Measurements from ENCODE around the gene CDK14. TPM values are rescaled to one million over a fixed set of nuclear protein-coding genes. Genes with fewer than 3 reads are reported as not detected.
A peak's percentile ranks its signal among the peaks of the same experiment; 100 is the strongest.

Gene CDK14
- polyA plus RNA-seq, 1 donor: 19.5 TPM

DNA sequence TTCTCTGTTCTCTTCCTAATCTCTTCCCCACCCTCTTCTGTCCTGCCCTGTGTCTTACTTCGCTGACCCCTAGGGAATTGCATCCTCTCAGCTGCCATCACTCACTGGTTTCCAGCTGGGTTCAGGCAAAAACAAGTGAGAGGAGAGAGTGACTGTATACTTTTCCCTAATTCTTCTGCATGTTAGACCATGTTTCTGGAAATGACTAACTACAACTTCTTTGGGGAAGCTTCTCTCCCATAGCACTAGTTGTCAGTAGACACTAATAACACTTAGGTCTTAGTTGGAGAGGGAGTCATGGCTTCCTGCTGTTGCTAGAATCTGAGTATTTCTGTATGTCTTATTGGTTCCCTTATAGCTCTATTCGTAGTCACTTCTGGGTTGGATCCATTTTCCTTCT, 369.1 kb downstream of the CDK14 start:
- DNase-seq: no peak

DNA sequence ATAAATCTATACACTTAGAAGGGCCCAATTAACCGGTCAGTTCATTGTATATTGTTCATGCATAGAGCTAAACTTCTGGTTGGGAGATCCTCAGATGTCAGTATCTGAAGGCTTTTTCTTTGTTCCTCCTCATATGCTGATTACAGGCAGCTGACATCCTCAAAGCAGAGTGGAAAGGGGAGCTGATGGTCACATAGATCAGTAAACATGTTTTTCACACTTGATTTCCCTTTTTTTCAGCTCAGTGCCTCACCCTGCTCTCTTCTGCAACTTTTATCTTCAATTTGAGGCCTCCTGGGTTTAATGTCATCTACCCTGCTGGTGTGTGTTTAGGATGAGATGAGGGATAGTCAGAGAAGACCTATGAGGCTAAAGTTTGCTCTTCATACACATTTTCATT, 370.2 kb downstream of the CDK14 start:
- no peak for DNase-seq

DNA sequence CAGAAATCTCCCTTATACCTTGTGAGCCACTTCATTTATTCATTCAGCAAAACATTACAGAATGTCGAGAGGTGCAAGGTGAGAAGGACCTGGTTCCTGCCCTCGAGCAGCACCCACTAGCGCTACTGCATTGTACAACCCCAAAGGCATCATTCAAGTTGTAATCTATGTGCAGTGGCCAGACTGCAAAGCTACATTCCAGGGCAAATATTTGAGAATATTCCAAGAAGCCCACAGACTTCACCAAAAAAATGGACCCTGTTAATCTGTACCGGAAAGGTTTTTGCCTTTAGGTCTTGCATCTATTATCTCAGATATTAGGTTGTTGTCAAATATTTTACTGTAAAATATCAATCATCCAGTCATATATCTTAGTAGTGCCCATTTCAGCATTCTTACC, 372.8 kb downstream of the CDK14 start:
- no peak for DNase-seq

DNA sequence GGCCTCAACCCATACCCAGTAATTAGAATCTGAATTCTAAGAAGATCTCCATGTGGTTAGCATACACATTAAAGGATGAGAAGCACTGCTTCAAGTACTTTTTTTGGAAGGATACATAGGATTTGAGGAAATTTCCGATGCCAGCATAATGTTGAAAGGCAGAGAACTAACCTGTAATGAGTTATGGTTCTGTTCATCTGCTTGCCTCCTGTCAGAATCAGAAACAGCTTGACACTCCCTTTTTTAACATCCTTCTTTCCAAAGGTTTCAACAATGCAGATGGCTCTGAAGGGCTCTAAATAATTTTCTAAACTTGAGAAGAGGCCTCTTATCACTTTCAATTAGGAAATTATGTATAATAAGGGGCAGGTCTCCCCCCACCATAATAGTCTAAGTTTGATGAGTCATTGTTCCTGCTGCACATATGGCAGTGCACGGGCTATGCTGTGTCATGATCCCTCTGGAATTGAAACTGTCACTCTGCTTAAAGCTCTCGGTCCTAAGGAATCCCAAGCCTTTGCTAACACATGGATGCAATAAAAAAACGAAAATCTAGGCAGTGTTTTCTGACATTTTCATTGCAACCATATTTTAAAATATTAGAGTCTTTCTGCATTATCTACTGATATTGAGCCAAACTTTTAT, 376.9 kb downstream of the CDK14 start:
- DNase-seq: no peak

DNA sequence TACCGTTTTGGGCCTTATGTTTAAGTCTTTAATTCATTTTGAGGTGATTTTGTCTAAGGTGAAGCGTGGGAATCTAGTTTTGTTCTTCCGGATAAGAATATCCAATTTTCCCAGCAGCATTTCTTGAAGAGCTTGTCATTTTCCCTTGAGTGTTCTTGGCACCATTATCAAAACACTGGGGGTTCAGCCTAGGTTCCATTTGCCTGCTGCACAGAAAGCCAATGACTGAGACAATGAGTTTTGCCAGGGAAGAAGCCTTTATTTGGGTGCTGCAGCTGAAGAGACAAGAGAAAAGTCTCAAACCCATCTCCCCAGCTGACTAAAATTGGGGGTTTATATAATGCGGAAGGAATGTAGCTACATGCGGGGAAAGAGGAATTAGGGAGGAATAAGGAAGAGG, 380.9 kb downstream of the CDK14 start:
- DNase-seq: no peak

DNA sequence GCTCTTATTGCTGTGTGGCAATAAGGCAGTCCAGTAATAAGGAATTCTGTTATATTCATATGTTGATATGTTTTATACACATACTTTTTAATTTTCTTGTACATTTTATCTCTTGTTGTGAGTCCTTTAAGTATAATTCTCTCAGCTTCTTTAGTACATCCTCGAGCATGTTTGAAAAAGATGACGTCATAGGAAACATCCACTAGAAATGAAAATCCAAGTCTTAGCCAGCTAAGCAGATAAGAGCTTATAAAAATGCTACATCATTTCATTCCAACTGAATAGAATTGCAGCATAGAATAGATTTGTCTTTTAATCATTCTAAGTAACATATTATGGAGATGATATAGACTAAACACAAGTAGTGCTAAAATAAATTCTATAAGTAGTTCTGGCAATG, 384.4 kb downstream of the CDK14 start:
- DNase-seq: no peak

DNA sequence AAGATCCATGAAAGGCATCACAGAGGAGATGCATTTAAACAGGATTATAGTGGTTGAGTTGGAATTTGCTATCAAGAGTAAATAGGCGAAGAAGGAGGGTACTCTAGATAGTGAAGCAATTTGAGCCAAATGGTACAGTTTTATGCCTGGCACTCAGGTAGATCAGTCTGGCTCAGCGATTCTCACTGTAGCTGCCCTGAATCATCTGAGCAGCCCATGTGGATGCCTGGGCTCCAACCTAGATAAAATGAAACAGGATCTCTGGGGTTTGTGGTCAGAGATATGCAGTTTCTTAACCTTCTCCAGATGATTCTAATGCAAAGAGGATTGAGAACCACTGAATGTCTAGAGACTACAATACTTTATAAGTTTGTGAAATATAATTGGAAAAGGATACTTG, 386.1 kb downstream of the CDK14 start:
- DNase-seq: no peak

DNA sequence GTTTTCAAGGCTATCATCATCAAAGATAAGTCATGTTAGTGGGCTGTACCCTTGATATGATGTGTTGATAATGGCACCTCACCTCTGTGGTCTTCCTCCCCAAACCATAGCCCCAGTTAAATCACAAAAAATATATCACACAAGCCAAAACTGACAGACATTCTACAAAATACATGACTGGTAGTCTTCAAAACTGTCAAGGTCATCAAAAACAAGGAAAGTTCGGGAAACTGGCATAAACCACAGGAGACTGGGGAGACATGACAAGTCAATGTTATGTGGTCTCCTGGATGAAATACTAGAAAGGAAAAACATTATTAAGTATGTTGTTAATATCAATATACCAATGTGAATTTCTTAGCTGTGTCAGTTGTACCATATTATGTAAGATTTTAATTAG, 388.6 kb downstream of the CDK14 start:
- DNase-seq: no peak

DNA sequence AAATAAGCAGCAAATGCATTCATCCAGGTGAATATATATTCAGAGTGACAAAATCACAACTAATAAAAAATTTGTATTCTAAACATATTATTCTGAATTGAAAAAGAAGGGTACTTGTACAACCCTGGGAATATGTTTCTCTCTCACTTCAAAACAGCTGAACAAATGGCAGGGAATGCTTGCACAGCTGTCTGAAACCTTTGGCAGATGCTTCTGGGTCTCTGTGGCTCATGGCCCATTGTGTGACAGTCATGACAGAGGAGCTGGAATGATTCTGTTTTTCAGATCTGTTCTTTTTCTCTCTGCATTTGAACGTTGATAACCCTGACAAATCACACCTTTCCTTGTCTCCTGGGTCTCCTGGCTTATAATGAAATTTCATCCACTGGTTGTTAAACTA, 392.4 kb downstream of the CDK14 start:
- peak; percentile 21 for DNase-seq

DNA sequence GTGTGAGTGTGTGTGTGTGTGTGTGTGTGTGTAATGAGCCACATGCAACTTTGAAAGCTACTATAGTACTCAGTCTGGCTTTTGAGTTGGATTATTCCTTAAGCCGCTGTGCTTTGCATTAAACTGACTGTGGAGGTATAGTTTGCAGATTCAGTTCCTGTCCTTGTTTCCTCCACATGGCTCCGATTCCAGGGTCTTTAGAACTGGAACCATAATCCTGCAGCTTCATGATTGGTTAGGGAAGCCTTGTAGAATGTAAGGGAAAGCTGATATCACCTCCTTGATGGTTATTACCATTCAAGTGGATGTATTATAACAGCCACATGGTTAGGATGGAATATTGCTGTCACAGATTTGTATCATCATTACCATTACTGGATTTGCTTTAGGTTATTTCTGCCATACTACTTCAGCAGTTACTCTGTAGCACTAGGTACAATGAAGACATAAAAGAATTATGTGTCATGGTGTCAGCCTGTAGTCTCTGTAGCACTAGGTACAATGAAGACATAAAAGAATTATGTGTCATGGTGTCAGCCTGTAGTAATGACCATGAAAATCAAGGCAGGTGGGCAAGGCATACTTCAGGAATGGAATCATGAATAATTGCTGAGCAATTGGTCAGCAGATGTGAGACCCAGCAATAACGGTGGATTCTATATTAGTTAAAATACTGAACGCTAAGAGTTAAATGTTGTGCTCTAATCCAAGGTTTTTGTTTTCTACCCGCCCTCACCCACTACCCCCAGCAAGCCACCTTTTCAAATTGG, 393.1 kb downstream of the CDK14 start:
- DNase-seq: no peak

DNA sequence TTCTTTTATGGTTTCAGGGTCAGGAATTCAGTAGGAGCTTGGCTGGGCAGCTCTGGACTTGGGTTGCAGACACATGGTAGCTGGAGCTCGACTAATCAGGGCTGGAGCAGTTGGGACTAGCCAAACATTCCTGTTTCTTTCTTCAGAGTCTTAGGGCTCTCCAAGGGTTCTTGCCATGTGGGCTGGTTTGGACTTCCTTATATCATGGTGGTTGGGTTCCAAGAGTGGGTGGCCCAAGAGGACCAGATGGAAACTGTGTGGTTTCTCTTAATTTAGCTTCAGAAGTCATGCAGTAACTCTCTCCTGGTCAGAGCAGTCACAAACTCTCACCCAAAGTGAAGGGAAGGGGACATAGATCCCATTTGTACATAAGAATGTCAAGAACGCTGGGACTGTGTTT, 398.0 kb downstream of the CDK14 start:
- no peak for DNase-seq

DNA sequence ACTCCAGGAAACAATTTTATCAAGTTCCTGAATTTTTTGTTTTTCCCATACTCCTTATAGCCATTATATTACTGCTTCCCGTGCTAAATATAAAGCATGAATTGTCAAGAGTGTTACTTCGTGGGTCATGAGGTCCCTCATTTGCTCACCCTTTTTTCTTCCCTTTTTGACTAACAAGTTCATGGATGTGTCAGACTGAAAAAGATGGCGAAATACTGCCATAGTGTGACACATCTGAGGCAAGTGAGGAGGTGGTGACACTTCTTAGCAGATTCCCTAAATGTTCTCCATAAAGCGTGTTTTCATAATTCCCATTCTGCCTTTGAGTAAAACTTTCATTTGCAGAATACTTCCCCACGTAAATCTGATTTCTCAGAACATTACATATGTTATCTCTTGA, 398.5 kb downstream of the CDK14 start:
- no peak for DNase-seq

DNA sequence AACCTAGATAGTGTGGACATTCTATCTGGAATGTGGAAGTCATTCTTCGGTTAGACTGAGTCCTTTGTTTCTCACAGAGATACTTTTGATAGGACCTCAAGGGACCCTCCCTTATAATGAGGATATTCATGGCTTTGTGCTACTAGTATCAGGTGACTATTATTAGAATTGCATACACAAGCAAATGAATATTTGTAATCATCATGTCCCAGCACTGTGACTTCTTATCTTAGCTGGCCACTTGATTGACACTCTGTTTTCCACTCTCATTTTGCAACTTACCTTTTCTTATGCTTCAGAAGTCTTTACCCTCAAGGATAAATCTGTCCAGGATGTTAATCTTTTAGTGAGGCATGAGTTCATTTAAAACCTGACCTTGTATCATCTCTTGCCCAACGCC, 399.9 kb downstream of the CDK14 start:
- no peak for DNase-seq

DNA sequence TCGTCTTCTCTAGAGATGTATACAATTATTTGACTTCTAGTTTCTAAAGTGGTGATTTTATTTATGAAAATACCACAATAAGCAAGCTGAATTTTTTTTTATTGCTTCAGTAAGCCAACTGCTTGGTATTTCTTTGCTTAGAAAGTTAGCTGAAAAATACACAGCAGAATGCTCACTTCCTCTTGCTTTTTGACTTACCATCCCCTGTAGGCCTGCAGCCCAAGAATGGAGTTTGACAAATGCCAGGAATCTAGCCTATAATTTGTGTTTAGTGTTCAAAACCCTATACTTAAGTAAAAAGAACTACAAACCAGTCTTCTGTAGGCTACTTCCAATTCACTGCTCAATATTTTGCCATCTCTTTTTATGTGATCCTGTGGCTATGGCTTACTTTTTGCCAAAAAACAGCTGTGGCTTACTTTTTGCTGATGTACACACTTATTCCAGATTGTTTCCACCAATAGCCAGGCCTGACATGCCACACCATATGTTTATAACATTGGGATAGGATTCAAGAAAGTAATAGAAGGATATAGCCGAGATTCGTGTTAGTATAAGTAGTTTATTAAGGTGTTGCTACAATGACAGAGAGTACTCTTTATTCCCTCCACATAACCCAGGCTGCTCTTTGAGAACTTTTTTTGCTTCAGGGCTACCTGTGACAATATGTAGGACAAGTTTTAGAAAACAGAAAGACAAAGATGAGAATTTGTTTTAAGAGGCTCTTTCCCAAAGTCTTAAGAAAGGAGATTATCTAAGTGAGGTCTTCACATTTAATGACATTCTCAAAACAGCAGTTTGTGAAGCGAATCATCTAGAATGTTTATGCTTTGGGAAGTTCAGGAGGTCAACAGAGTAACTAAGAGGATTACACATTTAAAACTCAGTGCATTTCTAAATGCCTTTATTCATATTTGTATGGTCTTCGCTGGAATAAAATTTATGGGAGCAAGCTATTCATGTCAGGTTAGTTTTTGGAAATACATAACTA, 404.2 kb downstream of the CDK14 start:
- peak; percentile 9 for DNase-seq

DNA sequence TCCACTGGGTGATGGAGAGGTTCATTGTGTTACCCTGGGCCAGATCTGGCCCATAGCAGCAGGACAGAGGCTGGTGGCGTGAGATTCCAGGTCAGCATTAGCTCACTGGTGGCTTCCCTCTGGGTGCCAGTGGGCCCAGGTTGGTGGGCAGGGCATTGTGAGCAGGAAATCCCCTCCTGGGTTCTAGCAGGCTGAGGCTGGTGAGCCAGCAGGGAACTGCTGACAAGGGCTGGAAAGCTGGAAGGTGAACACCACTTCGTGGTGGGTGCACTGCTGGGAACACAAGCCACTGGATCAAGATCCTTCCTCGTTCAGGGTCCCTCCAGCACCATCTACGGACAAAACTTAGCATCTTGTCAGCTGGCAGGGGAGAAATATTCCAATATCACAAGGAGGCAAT, 408.9 kb downstream of the CDK14 start:
- DNase-seq: no peak

DNA sequence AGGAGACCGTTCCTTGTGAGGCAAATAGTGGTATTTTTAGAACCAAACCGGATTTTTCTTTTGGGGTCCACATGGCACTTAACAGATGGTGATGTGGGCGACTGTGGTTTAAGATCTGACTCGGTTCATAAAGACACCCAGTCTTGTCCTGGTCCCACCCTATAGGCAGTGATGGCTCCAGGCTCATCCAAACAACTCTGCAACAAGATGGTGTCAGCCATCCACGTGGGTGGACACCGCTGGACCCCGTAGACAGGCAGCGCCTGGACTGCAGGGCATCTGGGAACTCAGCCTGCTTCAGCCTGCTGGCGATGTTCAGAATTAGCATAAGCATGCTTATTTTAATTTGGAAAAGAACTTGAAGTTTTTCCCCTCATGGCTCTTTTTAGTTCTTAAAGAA, 409.7 kb downstream of the CDK14 start:
- no peak for DNase-seq

DNA sequence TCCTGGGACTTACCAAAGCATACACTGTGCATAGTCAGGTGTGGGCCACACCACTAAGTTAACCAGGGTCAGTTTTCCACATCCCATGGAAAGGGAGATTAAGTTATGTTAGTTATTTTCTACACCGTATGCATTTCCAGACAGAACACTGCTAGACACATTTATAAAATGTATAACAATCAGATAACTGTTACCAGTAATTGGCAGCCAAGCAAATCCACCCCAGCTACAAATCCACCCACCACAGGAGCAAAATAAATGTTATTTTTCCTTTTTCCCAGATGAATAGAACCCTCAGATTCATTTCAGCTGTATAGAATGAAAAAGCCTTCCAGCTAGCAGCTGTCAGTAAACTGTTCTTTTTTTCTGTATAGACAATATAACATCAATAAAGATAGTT, 411.2 kb downstream of the CDK14 start:
- DNase-seq: no peak

DNA sequence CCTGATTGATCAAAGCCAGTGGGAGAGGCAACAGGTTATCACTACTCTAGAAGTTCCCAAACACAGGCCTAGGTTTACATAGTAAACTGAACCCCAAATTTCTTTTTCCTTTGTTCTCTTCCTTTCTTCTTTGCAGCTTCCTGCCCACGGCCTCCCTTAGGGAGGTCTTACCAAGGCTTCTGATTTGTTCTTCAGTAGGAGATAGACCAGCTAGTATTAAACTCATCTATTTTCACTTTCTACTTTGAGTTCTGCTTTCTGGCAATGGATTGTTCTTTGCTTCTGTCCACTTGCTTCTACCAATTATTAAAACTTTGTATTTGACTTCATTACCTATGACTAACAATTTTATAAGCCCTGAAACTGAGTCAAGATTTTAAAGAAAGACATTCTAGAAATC, 417.0 kb downstream of the CDK14 start:
- DNase-seq: no peak

DNA sequence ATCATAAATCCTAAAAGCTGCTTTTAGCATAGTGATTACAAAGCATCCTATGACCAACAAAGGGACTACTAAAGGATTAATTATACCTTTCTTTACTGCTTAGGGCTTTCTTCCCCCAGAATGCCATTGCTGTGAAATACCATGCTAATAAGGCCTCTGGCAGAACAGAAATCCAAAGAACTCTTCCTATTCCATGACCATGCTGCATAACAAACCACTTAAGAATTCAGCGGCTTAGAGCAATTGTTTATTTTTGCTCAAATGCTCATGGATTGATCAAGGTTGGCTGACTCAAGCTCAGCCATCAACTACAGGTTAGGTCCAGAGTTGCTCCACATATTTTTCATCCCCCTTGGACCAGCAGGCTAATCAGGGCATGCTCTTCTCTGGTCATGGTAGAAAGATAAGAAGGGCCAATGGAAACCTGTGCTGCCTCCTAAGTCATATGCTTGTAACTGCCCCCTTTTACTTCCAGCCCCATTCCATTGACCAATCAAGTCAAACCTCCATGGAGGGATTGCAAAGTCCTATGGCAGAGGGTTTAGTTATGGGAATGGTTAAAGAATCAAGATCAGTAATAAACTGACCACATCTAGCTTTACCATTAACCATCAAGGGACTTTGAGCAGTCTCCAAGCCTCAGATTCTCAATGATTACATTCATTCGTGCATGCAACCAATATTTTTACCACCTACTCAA, 423.7 kb downstream of the CDK14 start:
- no peak for DNase-seq

DNA sequence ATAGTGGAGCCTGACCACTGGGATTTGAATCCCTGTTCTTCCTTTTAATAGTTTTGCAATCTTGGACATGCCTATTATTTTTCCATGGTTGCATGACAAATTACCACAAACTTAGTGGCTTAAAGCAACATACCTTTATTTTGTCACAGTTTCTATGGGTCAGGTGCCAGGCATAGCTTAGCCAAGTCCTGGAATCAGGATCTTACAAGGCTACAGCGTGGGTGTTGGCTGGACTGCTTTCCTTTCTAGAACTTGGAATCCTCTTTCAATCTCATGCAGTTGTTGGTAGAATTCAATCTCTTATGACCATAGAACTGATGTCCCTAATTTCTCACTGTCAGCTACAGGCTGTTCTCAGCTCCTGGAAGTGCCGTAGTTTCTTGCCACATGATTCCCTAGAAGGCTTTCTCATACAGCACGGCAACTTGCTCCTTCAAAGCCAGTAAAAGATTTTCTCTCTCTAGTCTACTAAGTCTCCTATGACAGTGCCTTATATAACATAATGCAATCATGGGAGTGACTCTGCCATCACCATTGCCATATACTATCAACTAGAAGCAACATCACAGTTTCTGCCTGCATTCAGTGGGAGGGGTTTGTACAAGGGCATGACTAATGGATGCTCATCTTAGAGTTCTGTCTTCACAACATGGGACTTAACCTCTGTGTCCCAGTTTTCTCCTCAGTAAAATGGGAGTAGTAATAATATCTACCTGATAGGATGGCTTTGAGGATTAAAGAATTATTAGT, 424.7 kb downstream of the CDK14 start:
- no peak for DNase-seq

DNA sequence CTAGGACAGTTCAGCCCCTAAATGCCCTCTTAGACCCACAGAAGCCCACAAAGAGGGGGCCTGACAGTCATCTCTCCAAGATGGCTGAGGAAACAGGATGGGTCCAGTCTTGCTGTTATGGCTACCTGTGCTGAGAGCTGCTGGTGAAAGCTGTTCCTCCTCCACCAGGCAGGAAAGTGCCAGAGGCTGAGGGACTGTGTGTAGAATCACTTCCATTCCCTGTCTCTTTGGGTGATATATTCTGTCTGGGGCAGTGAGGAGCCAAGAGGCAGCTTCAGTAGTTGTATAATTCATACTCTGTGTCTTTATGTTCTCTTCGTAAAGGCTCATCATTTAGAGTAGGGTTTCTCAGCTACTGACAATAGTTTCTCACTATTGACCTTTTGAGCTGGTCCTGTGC, 425.8 kb downstream of the CDK14 start:
- no peak for DNase-seq

DNA sequence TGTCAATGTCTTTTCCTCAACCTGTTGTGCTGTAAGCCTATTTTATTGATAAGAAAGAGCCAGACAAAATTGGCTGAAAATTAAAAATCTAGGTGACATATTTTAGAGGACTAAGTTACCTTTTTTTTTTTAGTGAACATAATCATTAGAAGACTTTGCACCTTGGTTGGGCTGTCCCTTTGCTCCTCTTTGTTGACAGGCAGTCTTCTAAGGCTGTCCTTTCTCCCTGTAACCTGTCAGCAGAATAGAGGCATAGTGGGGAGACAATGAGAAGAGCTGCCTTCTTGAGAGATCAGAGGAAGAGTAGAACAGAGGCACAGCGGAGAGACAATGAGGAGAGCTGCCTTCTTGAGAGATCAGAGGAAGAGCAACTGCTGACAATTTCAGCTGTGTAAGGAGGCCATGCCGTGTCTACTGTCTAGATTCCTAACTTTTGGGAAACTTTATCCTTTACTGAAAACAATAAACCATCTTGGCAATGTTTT, 429.8 kb downstream of the CDK14 start:
- DNase-seq: no peak
